K562 (cell line): Measurements from ENCODE around the gene HIF1AN. TPM values are rescaled to one million over a fixed set of nuclear protein-coding genes. Genes with fewer than 3 reads are reported as not detected.

Experiments used
- ATAC-seq: fragments of 200-7000 bp; cut with Tn5 transposase; 3 replicates; pipeline ENCODE4 v1.9.1; 2020; ENCODE audit warnings: moderate library complexity
- BruUV-seq: library from RNA; stranded (reverse); fragments of 400-500 nt; replicated peaks from 2 replicates; lab custom pipeline; 2021; lab: Mats Ljungman, UMichigan
- CTCF ChIA-PET: fragments of 300-600 bp; formaldehyde crosslinking; extraction: SDS; loops from one replicate; lab custom pipeline; 2021; ENCODE audit warnings: low intra/inter-chr PET ratio; lab: Yijun Ruan, JAX
- POLR2A ChIA-PET: fragments of 300-600, 350-650 bp; sonication (Branson Sonifier 250); formaldehyde crosslinking; extraction: SDS; loops from one replicate; lab custom pipeline; 2021; ENCODE audit warnings: antibody characterized with exemption, inconsistent platforms; lab: Yijun Ruan, JAX
- DNase-seq, 4 experiments: peaks; one replicate each; pipeline versions ENCODE4 v3.0.0 to v3.0.0-alpha.2; 2011 to 2018; ENCODE audit warnings: low spot score in 3 of 4, mixed read lengths in 3 of 4; ENCODE audit errors: extremely low read depth in 1 of 4
- FAIRE-seq: peaks from 2 replicates; lab custom pipeline; 2011; peaks lifted over from hg19 to GRCh38; lab: Jason Lieb, UNC
- H2AFZ ChIP-seq: 2 replicates; pipeline ENCODE4 v1.6.0; 2011; ENCODE audit warnings: low read depth, low read length, control low read depth, inconsistent platforms
- H3K27ac ChIP-seq: fragments of 200-600 bp; 3 replicates; pipeline ENCODE4 v1.8.0; 2011; ENCODE audit warnings: low read depth, mild to moderate bottlenecking, control low read depth, inconsistent platforms, low read length, moderate library complexity, mixed read lengths; ENCODE audit errors: extremely low read depth
- H3K27me3 ChIP-seq, 2 experiments: fragments of 300-600 bp in 1 of 2; 2 replicates in 1 of 2; 3 replicates in 1 of 2; pipeline versions ENCODE4 v1.6.0 to v1.8.0; 2011; ENCODE audit warnings: inconsistent platforms in 2 of 2, low read length in 2 of 2, mild to moderate bottlenecking in 1 of 2, mixed read lengths in 1 of 2, moderate library complexity in 1 of 2; ENCODE audit not compliant: control insufficient read depth in 2 of 2, insufficient read depth in 2 of 2
- H3K36me3 ChIP-seq: fragments of 300-600 bp; 3 replicates; pipeline ENCODE4 v1.8.0; 2011; ENCODE audit warnings: mild to moderate bottlenecking, low read length, inconsistent platforms; ENCODE audit not compliant: control insufficient read depth, insufficient read depth
- H3K4me1 ChIP-seq, 2 experiments: fragments of 200-600 bp in 1 of 2; replicated peaks in 1 of 2; 2 replicates in 1 of 2; 3 replicates in 1 of 2; pipeline versions ENCODE4 v1.5.1 to v1.8.0; 2011; ENCODE audit warnings: inconsistent platforms in 2 of 2, low read length in 2 of 2, mild to moderate bottlenecking in 1 of 2, mixed read lengths in 1 of 2, moderate library complexity in 1 of 2; ENCODE audit not compliant: control insufficient read depth in 2 of 2, insufficient read depth in 2 of 2
- H3K4me2 ChIP-seq: 2 replicates; pipeline ENCODE4 v1.6.1; 2011; ENCODE audit warnings: low read length, control low read depth, inconsistent platforms, mixed read lengths; ENCODE audit not compliant: insufficient read depth
- H3K4me3 ChIP-seq: fragments of 200-600 bp; sonication (generic), shearing (Covaris generic); 2 replicates; pipeline ENCODE4 v1.5.1; 2016; ENCODE audit warnings: control low read depth, inconsistent platforms
- H3K79me2 ChIP-seq: fragments of 200-600 bp; 3 replicates; pipeline ENCODE4 v1.8.0; 2011; ENCODE audit warnings: low read length, inconsistent platforms; ENCODE audit not compliant: control insufficient read depth, insufficient read depth
- H3K9ac ChIP-seq, 2 experiments: 2 replicates each; pipeline versions ENCODE4 v1.6.0 to v1.6.1; 2011; ENCODE audit warnings: low read depth in 2 of 2, low read length in 2 of 2, control low read depth in 1 of 2, inconsistent platforms in 1 of 2, mild to moderate bottlenecking in 1 of 2, mixed read lengths in 1 of 2; ENCODE audit not compliant: insufficient read depth in 1 of 2
- H3K9me1 ChIP-seq: one replicate; pipeline ENCODE4 v1.6.0; 2011; ENCODE audit warnings: inconsistent platforms, mild to moderate bottlenecking, low read length, moderate library complexity; ENCODE audit not compliant: control insufficient read depth, insufficient read depth
- H3K9me3 ChIP-seq: replicated peaks from 2 replicates; pipeline ENCODE4 v1.5.1; 2011; ENCODE audit warnings: low read depth, low read length, inconsistent platforms; ENCODE audit not compliant: control insufficient read depth, insufficient read depth
- H4K20me1 ChIP-seq: replicated peaks from 2 replicates; pipeline ENCODE4 v1.6.1; 2011; ENCODE audit warnings: low read length, inconsistent platforms, mixed read lengths; ENCODE audit not compliant: control insufficient read depth, insufficient read depth
- ILK ChIP-seq: fragments of 450-650 bp; IDR thresholded peaks from 2 replicates; pipeline ENCODE4 v1.6.1; 2016; ENCODE audit warnings: missing genetic modification characterization, low read depth, mild to moderate bottlenecking, missing compliant biosample characterization, moderate library complexity, borderline replicate concordance
- TRIM24 ChIP-seq, 2 experiments: fragments of 450-650 bp; IDR thresholded peaks; 2 replicates each; pipeline ENCODE4 v1.6.1; 2016
- WGBS: fragments of 100-300 bp; shearing (Covaris generic); methylation state at CpG from one replicate; pipeline ENCODE4 v1.1.6; 2016; ENCODE audit warnings: low coverage, mixed read lengths; ENCODE audit not compliant: insufficient coverage; ENCODE audit errors: missing lambda C conversion rate; 5-methylcytosine and 5-hydroxymethylcytosine counted together
- in situ Hi-C: fragments of 300-500 bp; cut with MboI; formaldehyde crosslinking; loops from 4 replicates; pipeline ENCODE4 v1.15.0; 2018; ENCODE audit warnings: inconsistent platforms, mixed read lengths
- intact Hi-C: fragments of 100-400 bp; cut with micrococcal nuclease; formaldehyde crosslinking; loops from 2 replicates; pipeline ENCODE4 v1.14.2; 2022
- polyA plus RNA-seq, 8 experiments: library from polyadenylated mRNA; depleted of rRNA in 4 of 8; stranded (reverse) in 5 of 8; unstranded in 3 of 8; fragments of >200 nt; fragmentation: Nextera tagmentation in 2 of 8; fragmentation: Illumina TruSeq in 1 of 8; extraction: Ambion mirVana in 2 of 8; extraction: Trizol in 1 of 8; gene quantifications; 2 replicates each; pipeline versions ENCODE4 v1.2.1 to v1.2.3, GENCODE V29; 2011 to 2014; ENCODE audit warnings: inconsistent platforms in 1 of 8, missing spikeins in 1 of 8
- total RNA-seq, 7 experiments: library from RNA; depleted of rRNA in 6 of 7; stranded (reverse); fragments of >200 nt in 6 of 7; fragmentation: Illumina TruSeq in 2 of 7; extraction: Trizol in 2 of 7; gene quantifications; 2 replicates each; pipeline versions ENCODE4 v1.2.1 to v1.2.3, GENCODE V29; 2011 to 2021; ENCODE audit warnings: low replicate concordance in 1 of 7
- TF ChIP-seq, protein P1 (sequence below): fragments of 450-650 bp; IDR thresholded peaks from 2 replicates; pipeline ENCODE4 v1.6.1; 2016; ENCODE audit warnings: antibody characterized with exemption

The HIF1AN gene
- total and polyA plus RNA-seq, 9 of the 15 experiments (the other 6 are each of a cell fraction or from before 2014, with no cell fraction given): 1.2 to 16.8 (median 6.9) TPM

DNA sequence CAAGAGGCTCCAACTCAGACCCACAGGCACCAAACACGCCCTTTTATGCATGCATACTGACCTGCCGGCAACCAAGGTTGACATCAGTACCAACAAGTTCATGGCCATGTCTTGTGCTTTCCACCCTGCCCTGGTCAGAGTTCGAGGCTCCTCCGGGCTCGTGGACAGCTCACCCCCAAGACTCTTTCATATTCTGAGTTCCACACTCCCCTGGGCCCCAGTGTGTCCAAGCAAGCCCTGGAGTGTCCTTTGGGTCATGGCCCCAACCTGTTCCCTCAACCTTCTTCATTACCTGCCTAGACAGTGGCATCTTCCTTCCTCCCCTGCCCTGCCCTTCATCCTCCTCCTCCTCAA is 40.5 kb downstream of the HIF1AN start:
- ATAC-seq (no peak), FAIRE-seq (no peak), DNase-seq (no peak)
- no TSS peak for BruUV-seq
- H3K27me3 ChIP-seq: peaks cover 10 to 38% of the 10 kb centered on the region in 2 experiments; a peak in 4 of 5 replicates
- intact Hi-C loops: no loop called here
- no peaks in the 10 kb centered on the region for H3K9me1 ChIP-seq
- H2AFZ ChIP-seq: no peak overlapping the region
- no peak overlapping the region for H3K4me2 ChIP-seq
- ChIA-PET POLR2A (no interaction called here), CTCF (no interaction called here)
- no peaks in the 10 kb centered on the region for H3K9me3 ChIP-seq
- 0% methylated on average over 1 of the region's 5 CpGs for WGBS
- no peak overlapping the region for H3K9ac ChIP-seq
- in situ Hi-C loops: no loop called here
- H3K27ac ChIP-seq: no peak overlapping the region
- H3K36me3 ChIP-seq: no peaks in the 10 kb centered on the region
- H3K79me2 ChIP-seq: no peaks in the 10 kb centered on the region
- no peaks in the 10 kb centered on the region for H3K4me1 ChIP-seq
- no peaks in the 10 kb centered on the region for H4K20me1 ChIP-seq
- TF ChIP-seq, protein P1, sequence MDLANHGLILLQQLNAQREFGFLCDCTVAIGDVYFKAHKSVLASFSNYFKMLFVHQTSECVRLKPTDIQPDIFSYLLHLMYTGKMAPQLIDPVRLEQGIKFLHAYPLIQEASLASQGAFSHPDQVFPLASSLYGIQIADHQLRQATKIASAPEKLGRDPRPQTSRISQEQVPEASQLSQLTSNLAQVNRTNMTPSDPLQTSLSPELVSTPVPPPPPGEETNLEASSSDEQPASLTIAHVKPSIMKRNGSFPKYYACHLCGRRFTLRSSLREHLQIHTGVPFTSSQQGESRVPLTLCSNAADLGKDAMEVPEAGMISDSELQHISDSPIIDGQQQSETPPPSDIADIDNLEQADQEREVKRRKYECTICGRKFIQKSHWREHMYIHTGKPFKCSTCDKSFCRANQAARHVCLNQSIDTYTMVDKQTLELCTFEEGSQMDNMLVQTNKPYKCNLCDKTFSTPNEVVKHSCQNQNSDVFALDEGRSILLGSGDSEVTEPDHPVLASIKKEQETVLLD: no peak
- no peak for TF ChIP-seq ILK (tag)
- TF ChIP-seq TRIM24 (IDR thresholded peaks at IDR 0.05): no peak
- no peak overlapping the region for H3K4me3 ChIP-seq
